ENCODE measurements around the gene ATP8A1. TPM values are rescaled to one million over a fixed set of nuclear protein-coding genes. Genes with fewer than 3 reads are reported as not detected.

Gene ATP8A1
- total and polyA plus RNA-seq, 4 donors, result 0.65 to 15.9 (median 5.9) TPM

- Histone ChIP-seq H3K9ac (ENCODE audit: low read depth in 1 of 2, low read length in 2 of 2) (no peak overlapping the region), H3K36me3 (ENCODE audit: control insufficient read depth in 4 of 4, insufficient read depth in 3 of 4, low read depth in 1 of 4, low read length in 3 of 4) (no peaks in the 10 kb centered on the region), H3K4me1 (ENCODE audit: control insufficient read depth in 4 of 4, insufficient read depth in 4 of 4, low read length in 3 of 4) (peaks cover 0 to 20% (median 10%) of the 10 kb centered on the region in 4 donors), H3K27me3 (ENCODE audit: control insufficient read depth in 4 of 4, insufficient read depth in 4 of 4, low read length in 3 of 4) (no peaks in the 10 kb centered on the region), H3K27ac (ENCODE audit: low read depth in 1 of 2, low read length in 2 of 2) (no peak overlapping the region), H3K9me3 (ENCODE audit: control insufficient read depth in 4 of 4, low read length in 3 of 4) (no peaks in the 10 kb centered on the region), H3K4me3 (ENCODE audit: low read depth in 1 of 3, low read length in 3 of 3) (peak overlapping the region in 1 of 3 donors; percentile 92)
- TF ChIP-seq RXRA (IDR thresholded peaks at IDR 0.05), result no peak
- no peak for TF ChIP-seq FOXA2 (IDR thresholded peaks at IDR 0.05)
- no peak for TF ChIP-seq REST (IDR thresholded peaks at IDR 0.05)
- no peak for TF ChIP-seq HNF4A (conservative IDR thresholded peaks at IDR 0.05)
- no peak for TF ChIP-seq ATF3 (IDR thresholded peaks at IDR 0.05)
- TF ChIP-seq SP1 (IDR thresholded peaks at IDR 0.05), result no peak
- no peak for TF ChIP-seq MAX (IDR thresholded peaks at IDR 0.05)
- WGBS, result 86% methylated on average over 1 of the region's 1 CpG
- DNase-seq (ENCODE audit: low spot score), result no peak
Measured at GRCh38 chr4:42655269-42655637, 1.7 kb downstream of the ATP8A1 start.

- TF ChIP-seq NR2F2 (IDR thresholded peaks at IDR 0.05) (peak; percentile 17), ZBTB33 (IDR thresholded peaks at IDR 0.05) (no peak)
- no peak for DNase-seq (ENCODE audit: low spot score)
- no peaks in the 10 kb centered on the region for H3K36me3 ChIP-seq (ENCODE audit: control insufficient read depth in 4 of 4, insufficient read depth in 3 of 4, low read depth in 1 of 4, low read length in 3 of 4)
- no peak overlapping the region for H3K27ac ChIP-seq (ENCODE audit: low read depth in 1 of 2, low read length in 2 of 2)
- H3K4me3 ChIP-seq (ENCODE audit: low read depth in 1 of 3, low read length in 3 of 3), result no peak overlapping the region
- H3K27me3 ChIP-seq (ENCODE audit: control insufficient read depth in 4 of 4, insufficient read depth in 4 of 4, low read length in 3 of 4), result no peaks in the 10 kb centered on the region
- no peak overlapping the region for H3K9ac ChIP-seq (ENCODE audit: low read depth in 1 of 2, low read length in 2 of 2)
- H3K9me3 ChIP-seq (ENCODE audit: control insufficient read depth in 4 of 4, low read length in 3 of 4), result no peaks in the 10 kb centered on the region
- peaks cover 0 to 20% (median 10%) of the 10 kb centered on the region in 4 donors for H3K4me1 ChIP-seq (ENCODE audit: control insufficient read depth in 4 of 4, insufficient read depth in 4 of 4, low read length in 3 of 4)
- 76% methylated on average over 2 of the region's 2 CpGs for WGBS
Measured at GRCh38 chr4:42654631-42655268, 2.2 kb downstream of the ATP8A1 start.
